MG63 (cell line): Measurements from ENCODE around the gene SETBP1. TPM values are rescaled to one million over a fixed set of nuclear protein-coding genes. Genes with fewer than 3 reads are reported as not detected.
A peak's percentile ranks its signal among the peaks of the same experiment; 100 is the strongest.
"Not testable (repeated sequence)": the region's sequence is repeated elsewhere in the genome, so short reads cannot be mapped to it uniquely, and the experiment has no call there.

ENCODE experiments used
- DNase-seq: peaks from one replicate; pipeline ENCODE4 v3.0.0-alpha.2; 2020
- H3K27me3 ChIP-seq: fragments of 250-450 bp; sonication (Bioruptor Pico); 2 replicates; pipeline ENCODE4 v1.5.1; 2020; ENCODE audit warnings: mild to moderate bottlenecking, moderate library complexity
- H3K36me3 ChIP-seq: fragments of 250-450 bp; sonication (Bioruptor Pico); 2 replicates; pipeline ENCODE4 v1.5.1; 2020; ENCODE audit warnings: mild to moderate bottlenecking, moderate library complexity
- H3K4me3 ChIP-seq: fragments of 250-450 bp; sonication (Bioruptor Pico); 2 replicates; pipeline ENCODE4 v1.5.1; 2020; ENCODE audit warnings: mild to moderate bottlenecking, moderate library complexity
- H3K9me3 ChIP-seq: fragments of 250-450 bp; sonication (Bioruptor Pico); 2 replicates; pipeline ENCODE4 v1.5.1; 2020; ENCODE audit warnings: mild to moderate bottlenecking, moderate library complexity
- total RNA-seq: library from RNA; depleted of rRNA; stranded (reverse); fragments of >200 nt; shearing (Covaris generic); gene quantifications from 2 replicates; pipeline ENCODE4 v1.2.3, GENCODE V29; 2014; ENCODE audit warnings: low replicate concordance

Gene SETBP1
- total RNA-seq, 1 experiment from 2014 or later: not detected

GRCh38 chr18:44800766-44801165 lies 120.1 kb downstream of the SETBP1 start:
- not testable (repeated sequence) for H3K4me3 ChIP-seq, H3K9me3 ChIP-seq, H3K36me3 ChIP-seq, DNase-seq, H3K27me3 ChIP-seq

GRCh38 chr18:44801781-44802180 lies 121.1 kb downstream of the SETBP1 start:
- Histone ChIP-seq H3K36me3 (no peaks in the 10 kb centered on the region), H3K9me3 (no peaks in the 10 kb centered on the region), H3K4me3 (no peak overlapping the region), H3K27me3 (no peaks in the 10 kb centered on the region)
- no peak for DNase-seq

GRCh38 chr18:44802508-44802907 lies 121.8 kb downstream of the SETBP1 start:
- no peak overlapping the region for H3K4me3 ChIP-seq
- H3K27me3 ChIP-seq: no peaks in the 10 kb centered on the region
- no peak for DNase-seq
- no peaks in the 10 kb centered on the region for H3K9me3 ChIP-seq
- no peaks in the 10 kb centered on the region for H3K36me3 ChIP-seq

GRCh38 chr18:44803019-44803650 lies 122.4 kb downstream of the SETBP1 start:
- no peak for DNase-seq
- Histone ChIP-seq H3K4me3 (no peak overlapping the region), H3K9me3 (no peaks in the 10 kb centered on the region), H3K27me3 (no peaks in the 10 kb centered on the region), H3K36me3 (no peaks in the 10 kb centered on the region)

- Histone ChIP-seq H3K36me3 (no peaks in the 10 kb centered on the region), H3K27me3 (no peaks in the 10 kb centered on the region), H3K4me3 (no peak overlapping the region), H3K9me3 (no peaks in the 10 kb centered on the region)
- DNase-seq: no peak
Measured at GRCh38 chr18:44804033-44804432, 123.3 kb downstream of the SETBP1 start.

- DNase-seq: no peak
- Histone ChIP-seq H3K9me3 (no peaks in the 10 kb centered on the region), H3K27me3 (no peaks in the 10 kb centered on the region), H3K4me3 (no peak overlapping the region), H3K36me3 (no peaks in the 10 kb centered on the region)
Measured at GRCh38 chr18:44805176-44805575, 124.5 kb downstream of the SETBP1 start.

- no peaks in the 10 kb centered on the region for H3K27me3 ChIP-seq
- no peak overlapping the region for H3K4me3 ChIP-seq
- no peaks in the 10 kb centered on the region for H3K36me3 ChIP-seq
- no peaks in the 10 kb centered on the region for H3K9me3 ChIP-seq
- DNase-seq: no peak
Measured at GRCh38 chr18:44805643-44806042, 125.0 kb downstream of the SETBP1 start.

- H3K9me3 ChIP-seq: no peaks in the 10 kb centered on the region
- no peaks in the 10 kb centered on the region for H3K27me3 ChIP-seq
- no peak for DNase-seq
- no peak overlapping the region for H3K4me3 ChIP-seq
- H3K36me3 ChIP-seq: no peaks in the 10 kb centered on the region
Measured at GRCh38 chr18:44807766-44808165, 127.1 kb downstream of the SETBP1 start.

GRCh38 chr18:44811572-44812125 lies 131.0 kb downstream of the SETBP1 start:
- Histone ChIP-seq H3K9me3 (no peaks in the 10 kb centered on the region), H3K36me3 (no peaks in the 10 kb centered on the region), H3K4me3 (no peak overlapping the region), H3K27me3 (no peaks in the 10 kb centered on the region)
- DNase-seq: no peak

GRCh38 chr18:44812426-44812825 lies 131.7 kb downstream of the SETBP1 start:
- DNase-seq: no peak
- Histone ChIP-seq H3K9me3 (no peaks in the 10 kb centered on the region), H3K4me3 (no peak overlapping the region), H3K27me3 (no peaks in the 10 kb centered on the region), H3K36me3 (no peaks in the 10 kb centered on the region)

- no peak overlapping the region for H3K4me3 ChIP-seq
- no peaks in the 10 kb centered on the region for H3K36me3 ChIP-seq
- no peak for DNase-seq
- H3K9me3 ChIP-seq: no peaks in the 10 kb centered on the region
- H3K27me3 ChIP-seq: no peaks in the 10 kb centered on the region
Measured at GRCh38 chr18:44813586-44813985, 132.9 kb downstream of the SETBP1 start.

GRCh38 chr18:44815108-44815507 lies 134.4 kb downstream of the SETBP1 start:
- no peaks in the 10 kb centered on the region for H3K27me3 ChIP-seq
- H3K4me3 ChIP-seq: no peak overlapping the region
- no peak for DNase-seq
- H3K9me3 ChIP-seq: no peaks in the 10 kb centered on the region
- H3K36me3 ChIP-seq: no peaks in the 10 kb centered on the region

GRCh38 chr18:44816050-44816449 lies 135.4 kb downstream of the SETBP1 start:
- no peaks in the 10 kb centered on the region for H3K36me3 ChIP-seq

GRCh38 chr18:44816477-44816876 lies 135.8 kb downstream of the SETBP1 start:
- H3K36me3 ChIP-seq: no peaks in the 10 kb centered on the region
- DNase-seq: no peak
- H3K27me3 ChIP-seq: no peaks in the 10 kb centered on the region
- H3K9me3 ChIP-seq: no peaks in the 10 kb centered on the region; the same call in 1 of the 2 replicates
- no peak overlapping the region for H3K4me3 ChIP-seq

More at GRCh38 chr18:44816050-44816449, 135.4 kb downstream of the SETBP1 start:
- Histone ChIP-seq H3K9me3 (no peaks in the 10 kb centered on the region; the same call in 1 of the 2 replicates), H3K27me3 (no peaks in the 10 kb centered on the region), H3K4me3 (no peak overlapping the region)
- no peak for DNase-seq

- DNase-seq: no peak
- Histone ChIP-seq H3K27me3 (no peaks in the 10 kb centered on the region), H3K36me3 (no peaks in the 10 kb centered on the region), H3K4me3 (no peak overlapping the region), H3K9me3 (no peaks in the 10 kb centered on the region; the same call in 1 of the 2 replicates)
Measured at GRCh38 chr18:44817831-44818473, 137.3 kb downstream of the SETBP1 start.

- no peak overlapping the region for H3K4me3 ChIP-seq
- H3K9me3 ChIP-seq: no peaks in the 10 kb centered on the region; the same call in 1 of the 2 replicates
- H3K27me3 ChIP-seq: no peaks in the 10 kb centered on the region
- DNase-seq: no peak
- H3K36me3 ChIP-seq: no peaks in the 10 kb centered on the region
Measured at GRCh38 chr18:44818668-44819403, 138.1 kb downstream of the SETBP1 start.

GRCh38 chr18:44819944-44820510 lies 139.3 kb downstream of the SETBP1 start:
- H3K27me3 ChIP-seq: no peaks in the 10 kb centered on the region
- DNase-seq: peak; percentile 33
- H3K4me3 ChIP-seq: no peak overlapping the region
- H3K9me3 ChIP-seq: no peaks in the 10 kb centered on the region; the same call in 1 of the 2 replicates
- H3K36me3 ChIP-seq: no peaks in the 10 kb centered on the region
